HCT116 (cell line): ENCODE measurements around the gene SUGP1. TPM values are rescaled to one million over a fixed set of nuclear protein-coding genes. Genes with fewer than 3 reads are reported as not detected.

Experiments
- ATAC-seq: fragments of 200-7000 bp; cut with Tn5 transposase; 2 replicates; pipeline ENCODE4 v1.9.1; 2020; ENCODE audit warnings: mild to moderate bottlenecking, moderate library complexity
- BruUV-seq: library from RNA; stranded (reverse); fragments of 400-500 nt; replicated peaks from 2 replicates; lab custom pipeline; 2021; lab: Mats Ljungman, UMichigan
- CTCF ChIA-PET: fragments of 300-600 bp; sonication (Branson Sonifier 250); formaldehyde crosslinking; loops from one replicate; lab custom pipeline; 2021; ENCODE audit warnings: antibody characterized with exemption; lab: Charles Lee
- POLR2A ChIA-PET: fragments of 300-600, 350-600 bp; sonication (Branson Sonifier 250); formaldehyde crosslinking; loops from one replicate; lab custom pipeline; 2021; ENCODE audit warnings: antibody characterized with exemption; lab: Charles Lee
- RAD21 ChIA-PET, 2 experiments: fragments of 300-600 bp; sonication (Branson Sonifier 250); formaldehyde crosslinking; loops; one replicate each; lab custom pipeline; 2023; ENCODE audit warnings: low total read pairs in 2 of 2; ENCODE audit not compliant: uncharacterized antibody in 2 of 2, unreplicated experiment in 2 of 2, low non-redundant PET in 1 of 2; lab: Charles Lee
- DNase-seq: peaks from one replicate; pipeline ENCODE4 v3.0.0-alpha.2; 2010; ENCODE audit warnings: low read depth, low spot score
- H2AFZ ChIP-seq: fragments of 200-600 bp; shearing (Covaris generic), sonication (generic); 2 replicates; pipeline ENCODE4 v1.6.1; 2017; ENCODE audit warnings: low read depth, mixed run types, mixed read lengths, antibody characterized with exemption, low read length; ENCODE audit not compliant: poor library complexity, severe bottlenecking
- H3K27ac ChIP-seq: 2 replicates; pipeline ENCODE4 v1.5.1; 2012; ENCODE audit warnings: low read depth, low read length
- H3K27me3 ChIP-seq: fragments of 200-600 bp; sonication (generic); 2 replicates; pipeline ENCODE4 v1.6.1; 2016; ENCODE audit warnings: mixed run types, low read length, mixed read lengths; ENCODE audit not compliant: insufficient read depth
- H3K36me3 ChIP-seq, 2 experiments: fragments of 200-500 bp in 1 of 2; fragments of 200-600 bp in 1 of 2; sonication (Bioruptor generic) in 1 of 2; sonication (generic) in 1 of 2; 2 replicates each; pipeline versions ENCODE4 v1.5.1 to v1.6.1; 2014 to 2016; ENCODE audit warnings: low read length in 2 of 2, inconsistent platforms in 1 of 2, mixed read lengths in 1 of 2, mixed run types in 1 of 2; ENCODE audit not compliant: insufficient read depth in 2 of 2, control insufficient read depth in 1 of 2
- H3K4me1 ChIP-seq, 2 experiments: fragments of 200-600 bp in 1 of 2; sonication (generic) in 1 of 2; 2 replicates each; pipeline versions ENCODE4 v1.5.1 to v1.6.1; 2012 to 2017; ENCODE audit warnings: low read length in 2 of 2, inconsistent platforms in 1 of 2, mild to moderate bottlenecking in 1 of 2, mixed read lengths in 1 of 2, mixed run types in 1 of 2, moderate library complexity in 1 of 2; ENCODE audit not compliant: insufficient read depth in 2 of 2, control insufficient read depth in 1 of 2
- H3K4me2 ChIP-seq: fragments of 200-600 bp; sonication (generic); 2 replicates; pipeline ENCODE4 v1.6.1; 2017; ENCODE audit warnings: mixed run types, low read length, mixed read lengths
- H3K4me3 ChIP-seq, 2 experiments: fragments of 200-600 bp in 1 of 2; sonication (generic) in 1 of 2; replicated peaks in 1 of 2; 2 replicates each; pipeline ENCODE4 v1.5.1; 2011 to 2016; ENCODE audit warnings: low read length in 2 of 2, control low read depth in 1 of 2, low read depth in 1 of 2, mild to moderate bottlenecking in 1 of 2, mixed read lengths in 1 of 2, mixed run types in 1 of 2
- H3K79me2 ChIP-seq: fragments of 200-600 bp; sonication (generic); 2 replicates; pipeline ENCODE4 v1.6.1; 2017; ENCODE audit warnings: mild to moderate bottlenecking, mixed run types, low read length, moderate library complexity, mixed read lengths; ENCODE audit not compliant: insufficient read depth
- H3K9ac ChIP-seq: fragments of 200-600 bp; sonication (generic); 2 replicates; pipeline ENCODE4 v1.6.1; 2016; ENCODE audit warnings: low read length, mixed read lengths
- H3K9me2 ChIP-seq: fragments of 200-600 bp; sonication (generic), shearing (Covaris generic); 2 replicates; pipeline ENCODE4 v1.6.1; 2017; ENCODE audit warnings: mixed run types, mild to moderate bottlenecking, moderate library complexity; ENCODE audit not compliant: insufficient read depth
- H3K9me3 ChIP-seq, 2 experiments: fragments of 200-500 bp in 1 of 2; fragments of 200-600 bp in 1 of 2; sonication (Bioruptor generic) in 1 of 2; sonication (generic) in 1 of 2; 2 replicates each; pipeline ENCODE4 v1.6.1; 2014 to 2017; ENCODE audit warnings: low read length in 2 of 2, mixed read lengths in 2 of 2, inconsistent platforms in 1 of 2, low read depth in 1 of 2, mild to moderate bottlenecking in 1 of 2, mixed run types in 1 of 2, moderate library complexity in 1 of 2; ENCODE audit not compliant: control insufficient read depth in 1 of 2, insufficient read depth in 1 of 2
- H4K20me1 ChIP-seq: fragments of 200-600 bp; sonication (generic), shearing (Covaris generic); 2 replicates; pipeline ENCODE4 v1.6.1; 2017; ENCODE audit warnings: mixed run types, mild to moderate bottlenecking, moderate library complexity; ENCODE audit not compliant: insufficient read depth
- CBX3 ChIP-seq: IDR thresholded peaks from 2 replicates; pipeline ENCODE4 v1.6.1; 2012; ENCODE audit warnings: low read depth
- EZH2phosphoT487 ChIP-seq: fragments of 200-600 bp; IDR thresholded peaks from 2 replicates; pipeline ENCODE4 v1.6.1; 2018; ENCODE audit warnings: antibody characterized with exemption, borderline replicate concordance
- POLR2A ChIP-seq: IDR thresholded peaks from 2 replicates; pipeline ENCODE4 v1.7.0; 2011; ENCODE audit warnings: borderline replicate concordance; ENCODE audit not compliant: insufficient read depth, insufficient read length; ENCODE audit errors: extremely low read depth
- RAD21 ChIP-seq: IDR thresholded peaks from 2 replicates; pipeline ENCODE4 v1.6.1; 2012; ENCODE audit warnings: low read depth, mild to moderate bottlenecking
- REST ChIP-seq: IDR thresholded peaks from 2 replicates; pipeline ENCODE4 v1.6.1; 2012; ENCODE audit warnings: low read depth
- SIN3A ChIP-seq: IDR thresholded peaks from 2 replicates; pipeline ENCODE4 v1.6.1; 2012; ENCODE audit warnings: low read depth
- SP1 ChIP-seq: IDR thresholded peaks from 2 replicates; pipeline ENCODE4 v1.6.1; 2012; ENCODE audit warnings: low read depth
- SRF ChIP-seq: IDR thresholded peaks from 2 replicates; pipeline ENCODE4 v1.6.1; 2012; ENCODE audit warnings: low read depth
- TCF7L2 ChIP-seq: IDR thresholded peaks from 2 replicates; pipeline ENCODE4 v1.7.0; 2011; ENCODE audit warnings: borderline replicate concordance, inconsistent platforms; ENCODE audit not compliant: insufficient read depth, insufficient read length; ENCODE audit errors: extremely low read depth
- intact Hi-C: fragments of 100-400 bp; cut with micrococcal nuclease; formaldehyde crosslinking; loops from 2 replicates; pipeline ENCODE4 v1.10.0; 2022
- total RNA-seq: library from RNA; stranded (reverse); gene quantifications from one replicate; pipeline ENCODE4 v1.2.1, GENCODE V29; 2021; ENCODE audit not compliant: unreplicated experiment
- TF ChIP-seq, protein P1 (sequence below): IDR thresholded peaks from 2 replicates; pipeline ENCODE4 v1.6.1; 2011; ENCODE audit warnings: mild to moderate bottlenecking, low read length, moderate library complexity; ENCODE audit not compliant: insufficient replicate concordance; ENCODE audit errors: extremely low read depth

SUGP1 gene
- total RNA-seq, 1 experiment from 2014 or later, result 47.6 TPM

- Histone ChIP-seq H3K79me2 (no peaks in the 10 kb centered on the region), H3K9me2 (no peaks in the 10 kb centered on the region), H4K20me1 (no peaks in the 10 kb centered on the region), H3K9ac (no peak overlapping the region), H3K36me3 (no peaks in the 10 kb centered on the region), H3K27ac (no peak overlapping the region), H3K4me3 (no peak overlapping the region), H3K9me3 (peaks cover 10 to 14% of the 10 kb centered on the region in 2 experiments; a peak in 3 of 4 replicates), H2AFZ (no peak overlapping the region), H3K4me2 (no peak overlapping the region), H3K27me3 (peaks cover 6% of the 10 kb centered on the region; the same call in 1 of the 2 replicates), H3K4me1 (peaks cover 6 to 11% of the 10 kb centered on the region in 2 experiments)
- DNase-seq (no peak), ATAC-seq (no peak)
- TF ChIP-seq, protein P1, sequence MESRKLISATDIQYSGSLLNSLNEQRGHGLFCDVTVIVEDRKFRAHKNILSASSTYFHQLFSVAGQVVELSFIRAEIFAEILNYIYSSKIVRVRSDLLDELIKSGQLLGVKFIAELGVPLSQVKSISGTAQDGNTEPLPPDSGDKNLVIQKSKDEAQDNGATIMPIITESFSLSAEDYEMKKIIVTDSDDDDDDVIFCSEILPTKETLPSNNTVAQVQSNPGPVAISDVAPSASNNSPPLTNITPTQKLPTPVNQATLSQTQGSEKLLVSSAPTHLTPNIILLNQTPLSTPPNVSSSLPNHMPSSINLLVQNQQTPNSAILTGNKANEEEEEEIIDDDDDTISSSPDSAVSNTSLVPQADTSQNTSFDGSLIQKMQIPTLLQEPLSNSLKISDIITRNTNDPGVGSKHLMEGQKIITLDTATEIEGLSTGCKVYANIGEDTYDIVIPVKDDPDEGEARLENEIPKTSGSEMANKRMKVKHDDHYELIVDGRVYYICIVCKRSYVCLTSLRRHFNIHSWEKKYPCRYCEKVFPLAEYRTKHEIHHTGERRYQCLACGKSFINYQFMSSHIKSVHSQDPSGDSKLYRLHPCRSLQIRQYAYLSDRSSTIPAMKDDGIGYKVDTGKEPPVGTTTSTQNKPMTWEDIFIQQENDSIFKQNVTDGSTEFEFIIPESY, result no peak
- no peak for TF ChIP-seq CBX3
- no peak for TF ChIP-seq SRF
- TF ChIP-seq SIN3A, result no peak
- no peak for TF ChIP-seq RAD21
- TF ChIP-seq SP1, result no peak
- ChIA-PET CTCF (no interaction called here), POLR2A (no interaction called here), RAD21 (no interaction called here)
- intact Hi-C loops, result no loop called here
- no TSS peak for BruUV-seq
Observed at GRCh38 chr19:19229701-19230100, 90.6 kb downstream of the SUGP1 start.

DNA sequence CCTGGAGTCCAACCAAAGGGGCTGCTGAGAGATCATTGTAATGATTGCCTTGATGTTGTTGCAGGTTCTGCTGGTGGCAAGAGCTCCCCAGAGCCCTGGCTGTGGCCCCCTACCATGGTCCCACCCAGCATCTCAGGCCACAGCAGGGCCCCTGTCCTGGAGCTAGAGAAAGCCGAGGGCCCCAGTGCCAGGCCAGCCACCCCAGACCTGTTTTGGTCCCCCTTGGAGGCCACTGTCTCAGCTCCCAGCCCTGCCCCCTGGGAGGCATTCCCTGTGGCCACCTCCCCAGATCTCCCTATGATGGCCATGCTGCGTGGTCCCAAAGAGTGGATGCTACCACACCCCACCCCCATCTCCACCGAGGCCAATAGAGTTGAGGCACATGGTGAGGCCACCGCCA is 93.1 kb downstream of the SUGP1 start:
- no peak overlapping the region; the same call in 1 of the 2 replicates for H3K27ac ChIP-seq
- CTCF ChIA-PET, result no interaction called here
- H3K4me2 ChIP-seq, result no peak overlapping the region
- TF ChIP-seq EZH2phosphoT487 (no peak), REST (no peak), POLR2A (no peak), TCF7L2 (no peak)
- no peak for ATAC-seq
- no peak overlapping the region for H2AFZ ChIP-seq
- H3K9ac ChIP-seq, result no peak overlapping the region
- H3K4me1 ChIP-seq, result peaks cover 9 to 14% of the 10 kb centered on the region in 2 experiments
- intact Hi-C loops, result no loop called here
- no peaks in the 10 kb centered on the region for H3K36me3 ChIP-seq
- no peaks in the 10 kb centered on the region for H4K20me1 ChIP-seq
- no TSS peak for BruUV-seq
- H3K79me2 ChIP-seq, result no peaks in the 10 kb centered on the region
- peaks cover 6% of the 10 kb centered on the region; the same call in 1 of the 2 replicates for H3K27me3 ChIP-seq
- no peak for DNase-seq
- peaks cover 0 to 3% of the 10 kb centered on the region in 2 experiments; a peak in 1 of 4 replicates for H3K9me3 ChIP-seq
- POLR2A ChIA-PET, result no interaction called here
- RAD21 ChIA-PET, result no interaction called here
- no peak overlapping the region for H3K4me3 ChIP-seq
- no peaks in the 10 kb centered on the region for H3K9me2 ChIP-seq
